Measurements from ENCODE around the gene NXPE2. TPM values are rescaled to one million over a fixed set of nuclear protein-coding genes. Genes with fewer than 3 reads are reported as not detected.

The NXPE2 gene
- total RNA-seq, 1 experiment from 2014 or later, result not detected

DNA sequence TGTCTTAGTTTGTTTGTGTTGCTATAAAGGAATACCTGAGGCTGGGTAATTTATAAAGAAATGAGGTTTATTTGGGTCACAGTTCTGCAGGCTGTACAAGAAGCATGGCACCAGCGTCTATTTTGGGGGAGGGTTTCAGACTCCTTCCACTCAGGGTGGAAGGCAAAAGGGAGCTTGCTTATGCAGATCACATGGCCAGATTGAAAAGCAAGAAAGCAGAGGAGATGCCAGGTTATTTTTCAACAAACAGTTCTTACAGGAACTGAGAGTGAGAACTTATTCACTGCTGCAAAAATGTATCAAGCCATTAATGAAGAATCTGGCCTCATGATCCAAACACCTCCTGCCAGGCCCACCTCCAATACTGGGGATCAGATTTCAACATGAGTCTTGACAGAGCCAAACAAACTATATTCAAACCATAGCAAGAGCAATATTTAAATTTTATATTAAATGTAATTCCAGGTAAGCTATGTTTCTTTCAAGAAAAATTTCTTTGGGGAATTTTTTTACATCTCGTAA, 66.9 kb downstream of the NXPE2 start:
- DNase-seq (ENCODE audit: low spot score), result no peak

DNA sequence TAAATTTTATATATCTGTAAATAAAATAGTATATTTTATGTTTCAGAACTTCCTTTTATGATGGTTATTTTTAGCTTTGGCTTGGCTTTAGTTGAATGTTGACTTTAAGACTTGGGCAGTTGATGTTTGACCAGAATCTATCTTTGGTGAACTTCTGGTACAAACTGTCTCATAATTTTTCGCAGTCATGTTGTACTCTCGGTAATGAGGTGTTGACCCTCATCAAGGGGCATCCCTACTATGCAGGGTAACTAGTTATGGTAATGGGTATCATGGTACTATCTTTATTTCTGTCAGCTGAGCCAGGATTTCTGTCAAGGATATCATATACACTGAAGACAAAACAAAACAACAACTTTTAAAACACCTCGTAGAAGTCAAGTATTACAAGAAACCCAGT, 67.7 kb downstream of the NXPE2 start:
- no peak for DNase-seq (ENCODE audit: low spot score)

Other genes with a start within 250 kb of the NXPE2 start
- gene REXO2, start 239.1 kb upstream of the NXPE2 start, total RNA-seq (2014; rRNA removed; shearing (Covaris generic)), result 166 and 175 TPM in 2 replicates
- not detected in 2 replicates for gene NXPE1, start 118.6 kb upstream of the NXPE2 start, total RNA-seq (2014; rRNA removed; shearing (Covaris generic))
- not detected in 2 replicates for gene NXPE4, start 82.7 kb upstream of the NXPE2 start, total RNA-seq (2014; rRNA removed; shearing (Covaris generic))

Data from H4 (cell line).